HG02610 (cell line): ENCODE data around the gene HFE.
"Not testable (repeated sequence)": the region's sequence is repeated elsewhere in the genome, so short reads cannot be mapped to it uniquely, and the experiment has no call there.

Source experiments
- ATAC-seq: cut with Tn5 transposase; IDR thresholded peaks from one replicate; pipeline ENCODE4 v1.9.1; 2021; ENCODE audit warnings: mild to moderate bottlenecking, moderate library complexity; ENCODE audit not compliant: unreplicated experiment

Gene HFE, protein sequence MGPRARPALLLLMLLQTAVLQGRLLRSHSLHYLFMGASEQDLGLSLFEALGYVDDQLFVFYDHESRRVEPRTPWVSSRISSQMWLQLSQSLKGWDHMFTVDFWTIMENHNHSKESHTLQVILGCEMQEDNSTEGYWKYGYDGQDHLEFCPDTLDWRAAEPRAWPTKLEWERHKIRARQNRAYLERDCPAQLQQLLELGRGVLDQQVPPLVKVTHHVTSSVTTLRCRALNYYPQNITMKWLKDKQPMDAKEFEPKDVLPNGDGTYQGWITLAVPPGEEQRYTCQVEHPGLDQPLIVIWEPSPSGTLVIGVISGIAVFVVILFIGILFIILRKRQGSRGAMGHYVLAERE

DNA sequence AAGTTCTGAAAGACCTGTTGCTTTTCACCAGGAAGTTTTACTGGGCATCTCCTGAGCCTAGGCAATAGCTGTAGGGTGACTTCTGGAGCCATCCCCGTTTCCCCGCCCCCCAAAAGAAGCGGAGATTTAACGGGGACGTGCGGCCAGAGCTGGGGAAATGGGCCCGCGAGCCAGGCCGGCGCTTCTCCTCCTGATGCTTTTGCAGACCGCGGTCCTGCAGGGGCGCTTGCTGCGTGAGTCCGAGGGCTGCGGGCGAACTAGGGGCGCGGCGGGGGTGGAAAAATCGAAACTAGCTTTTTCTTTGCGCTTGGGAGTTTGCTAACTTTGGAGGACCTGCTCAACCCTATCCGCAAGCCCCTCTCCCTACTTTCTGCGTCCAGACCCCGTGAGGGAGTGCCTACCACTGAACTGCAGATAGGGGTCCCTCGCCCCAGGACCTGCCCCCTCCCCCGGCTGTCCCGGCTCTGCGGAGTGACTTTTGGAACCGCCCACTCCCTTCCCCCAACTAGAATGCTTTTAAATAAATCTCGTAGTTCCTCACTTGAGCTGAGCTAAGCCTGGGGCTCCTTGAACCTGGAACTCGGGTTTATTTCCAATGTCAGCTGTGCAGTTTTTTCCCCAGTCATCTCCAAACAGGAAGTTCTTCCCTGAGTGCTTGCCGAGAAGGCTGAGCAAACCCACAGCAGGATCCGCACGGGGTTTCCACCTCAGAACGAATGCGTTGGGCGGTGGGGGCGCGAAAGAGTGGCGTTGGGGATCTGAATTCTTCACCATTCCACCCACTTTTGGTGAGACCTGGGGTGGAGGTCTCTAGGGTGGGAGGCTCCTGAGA is at the start of gene HFE:
Gene HFE (plus strand): TSS at position 146 of the 832 bp plus-strand sequence. CDS start 12 bp downstream, at position 158.
- no peak for ATAC-seq

DNA sequence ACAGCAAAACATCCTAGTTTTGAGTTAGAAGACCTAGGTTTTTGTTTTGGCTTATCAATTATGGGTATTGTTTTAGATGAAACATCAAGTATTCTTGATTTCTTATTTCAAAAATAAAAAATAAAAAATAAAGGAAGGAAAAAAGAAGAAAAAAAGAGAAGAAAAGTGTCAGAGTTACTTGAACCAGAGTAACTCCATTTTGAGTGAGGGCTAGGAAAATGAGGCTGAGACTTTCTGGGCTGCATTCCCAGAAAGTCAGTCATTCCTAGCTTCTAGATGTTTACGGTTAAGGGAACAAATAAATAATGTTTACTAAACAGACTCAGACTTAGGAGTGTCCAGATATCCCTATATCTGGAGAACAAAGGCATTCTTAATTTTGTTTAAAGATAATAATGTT is 45.3 kb upstream of the HFE start:
- ATAC-seq, result no peak

DNA sequence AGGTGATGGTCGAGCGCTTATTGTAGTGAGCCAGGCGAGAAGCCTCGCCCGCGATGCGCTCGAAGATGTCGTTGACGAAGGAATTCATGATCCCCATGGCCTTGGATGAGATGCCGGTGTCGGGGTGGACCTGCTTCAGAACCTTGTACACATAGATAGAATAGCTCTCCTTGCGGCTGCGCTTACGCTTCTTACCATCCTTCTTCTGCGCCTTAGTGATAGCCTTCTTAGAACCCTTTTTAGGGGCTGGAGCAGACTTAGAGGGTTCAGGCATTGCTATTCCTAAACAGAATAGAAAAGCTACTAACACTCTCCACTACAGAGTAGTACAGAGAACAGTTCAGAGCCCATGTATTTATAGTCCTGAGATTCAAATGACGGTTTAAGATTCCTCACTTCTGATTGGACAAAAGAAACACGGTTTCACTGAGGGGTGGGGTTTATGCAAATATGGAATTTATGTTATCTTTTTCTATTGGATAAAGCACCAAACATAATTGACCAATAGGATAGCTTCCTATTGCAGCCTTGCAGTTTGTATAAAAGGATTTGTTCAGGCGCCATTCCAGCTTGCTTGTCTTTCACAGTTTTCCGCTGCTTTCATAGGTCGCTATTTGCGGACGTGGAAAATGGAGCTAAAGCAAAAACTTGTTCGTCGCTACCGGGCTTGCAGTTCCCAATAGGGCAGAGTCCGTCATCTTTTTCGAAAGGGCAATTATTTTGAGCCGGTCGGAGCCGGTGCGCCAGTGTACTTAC is 43.7 kb upstream of the HFE start:
- ATAC-seq, result peak; percentile 82

DNA sequence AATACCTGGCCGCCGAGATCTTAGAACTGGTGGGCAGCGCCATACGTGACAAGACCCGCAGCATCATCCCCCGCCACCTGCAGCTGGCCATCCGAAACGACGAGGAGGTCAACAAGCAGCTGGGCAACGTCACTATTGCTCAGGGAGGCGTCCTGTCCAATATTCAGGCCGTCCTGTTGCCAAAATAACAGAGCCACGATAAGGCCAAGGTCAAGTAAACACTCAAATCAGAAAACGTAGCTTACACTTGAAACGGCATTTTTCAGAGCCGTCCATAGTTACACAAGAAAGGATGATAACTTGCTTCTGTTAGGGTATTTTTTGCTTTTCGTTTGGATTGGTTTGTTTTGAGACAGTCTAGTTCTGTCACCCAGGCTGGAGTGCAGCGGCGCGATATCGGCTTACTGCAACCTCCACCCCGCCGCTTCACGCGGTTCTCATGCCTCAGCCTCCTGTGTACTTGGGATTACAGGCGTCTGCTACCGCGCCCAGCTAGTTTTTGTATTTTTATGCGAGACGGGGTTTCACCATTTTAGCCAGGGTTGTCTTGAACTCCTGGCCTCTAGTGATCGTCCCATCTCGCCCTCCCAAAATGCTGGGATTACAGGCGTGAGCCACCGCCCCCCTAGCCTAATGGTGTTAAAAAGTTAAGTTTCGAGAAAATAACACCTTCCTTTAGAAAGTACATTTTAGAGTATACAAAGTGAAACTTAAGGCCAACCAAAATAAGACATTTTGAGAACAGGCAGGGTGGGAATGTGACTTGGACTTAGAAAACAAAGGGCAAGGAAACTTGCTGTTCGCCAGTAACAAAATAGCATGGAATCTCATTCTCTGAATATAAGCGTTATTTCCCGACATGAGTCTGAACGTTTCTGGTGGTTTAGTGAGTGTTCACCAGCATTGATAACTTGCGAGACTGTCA is 42.8 kb upstream of the HFE start:
- peak; percentile 32 for ATAC-seq

DNA sequence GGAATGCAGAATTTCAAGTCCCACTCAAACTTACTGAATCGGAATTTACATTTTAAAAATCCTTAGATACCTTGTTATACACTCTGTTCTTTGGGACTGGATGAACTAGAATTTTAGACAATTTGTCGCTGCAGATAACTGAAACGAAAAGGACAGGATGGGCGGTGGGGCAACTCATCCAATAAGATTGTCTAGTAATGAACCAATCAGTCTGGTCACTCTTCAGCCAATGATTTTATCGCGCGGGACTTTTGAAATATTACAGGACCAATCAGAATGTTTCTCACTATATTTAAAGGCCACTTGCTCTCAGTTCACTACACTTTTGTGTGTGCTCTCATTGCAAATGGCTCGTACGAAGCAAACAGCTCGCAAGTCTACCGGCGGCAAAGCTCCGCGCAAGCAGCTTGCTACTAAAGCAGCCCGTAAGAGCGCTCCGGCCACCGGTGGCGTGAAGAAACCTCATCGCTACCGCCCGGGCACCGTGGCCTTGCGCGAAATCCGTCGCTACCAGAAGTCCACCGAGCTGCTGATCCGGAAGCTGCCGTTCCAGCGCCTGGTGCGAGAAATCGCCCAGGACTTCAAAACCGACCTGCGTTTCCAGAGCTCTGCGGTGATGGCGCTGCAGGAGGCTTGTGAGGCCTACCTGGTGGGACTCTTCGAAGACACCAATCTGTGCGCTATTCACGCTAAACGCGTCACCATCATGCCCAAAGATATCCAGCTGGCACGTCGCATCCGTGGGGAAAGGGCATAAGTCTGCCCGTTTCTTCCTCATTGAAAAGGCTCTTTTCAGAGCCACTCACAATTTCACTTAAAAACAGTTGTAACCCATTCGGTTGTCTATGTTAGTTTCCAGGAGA is 41.9 kb upstream of the HFE start:
- ATAC-seq, result peak; percentile 47

DNA sequence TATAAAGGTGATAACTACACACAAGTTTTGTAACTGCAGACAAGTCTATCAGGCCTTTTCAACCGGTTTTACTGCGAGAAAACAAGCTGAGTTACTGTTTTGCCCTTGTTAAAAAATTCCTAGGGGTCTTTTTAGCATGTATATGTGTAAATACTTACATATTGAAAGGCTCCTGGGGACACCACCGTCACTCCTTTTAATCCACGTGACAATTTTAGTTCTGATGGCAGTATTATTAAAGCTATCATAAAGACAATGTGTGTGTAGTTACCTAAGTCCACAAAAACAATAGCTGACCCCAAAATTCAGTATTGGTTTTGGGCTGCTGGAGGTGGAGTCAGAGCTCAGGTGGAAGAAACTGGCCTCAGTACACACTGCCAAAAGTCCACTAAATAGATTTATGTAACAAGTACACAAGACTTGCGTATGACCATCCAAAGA is 41.3 kb upstream of the HFE start:
- no peak for ATAC-seq

DNA sequence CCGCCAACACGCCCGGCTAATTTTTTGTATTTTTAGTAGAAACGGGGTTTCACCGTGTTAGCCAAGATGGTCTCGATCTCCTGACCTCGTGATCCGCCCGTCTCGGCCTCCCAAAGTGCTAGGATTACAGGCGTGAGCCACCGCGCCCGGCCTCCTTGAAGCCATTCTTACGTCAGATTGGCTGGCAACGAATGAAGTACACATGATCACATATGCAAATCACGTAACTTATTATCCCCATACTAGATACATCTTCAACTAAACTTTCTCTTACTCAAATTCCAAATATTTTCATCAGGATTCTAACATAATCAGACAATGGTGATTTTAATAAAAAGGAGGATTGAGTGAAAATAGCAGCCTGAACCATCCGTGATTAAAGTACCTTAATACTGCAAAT is 39.9 kb upstream of the HFE start:
- not testable (repeated sequence) for ATAC-seq

DNA sequence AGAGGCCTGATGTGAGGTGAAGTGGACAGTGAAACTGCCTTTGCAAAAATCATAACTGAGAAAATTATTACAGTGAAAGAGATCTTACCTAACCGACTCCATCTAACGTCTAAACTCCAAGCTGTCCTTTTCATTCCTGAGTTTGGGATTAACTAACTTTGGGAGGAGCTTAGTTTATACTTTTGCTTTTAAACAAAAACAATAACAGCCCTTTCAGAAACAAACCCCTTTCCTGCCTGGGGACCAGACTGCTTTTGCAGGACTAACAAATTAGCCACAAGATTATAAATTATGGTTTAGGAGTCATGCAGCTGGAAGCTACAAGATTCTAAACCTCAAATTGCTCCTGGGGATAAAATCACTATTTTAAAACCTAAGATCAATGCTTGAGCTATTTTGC is 38.6 kb upstream of the HFE start:
- no peak for ATAC-seq

DNA sequence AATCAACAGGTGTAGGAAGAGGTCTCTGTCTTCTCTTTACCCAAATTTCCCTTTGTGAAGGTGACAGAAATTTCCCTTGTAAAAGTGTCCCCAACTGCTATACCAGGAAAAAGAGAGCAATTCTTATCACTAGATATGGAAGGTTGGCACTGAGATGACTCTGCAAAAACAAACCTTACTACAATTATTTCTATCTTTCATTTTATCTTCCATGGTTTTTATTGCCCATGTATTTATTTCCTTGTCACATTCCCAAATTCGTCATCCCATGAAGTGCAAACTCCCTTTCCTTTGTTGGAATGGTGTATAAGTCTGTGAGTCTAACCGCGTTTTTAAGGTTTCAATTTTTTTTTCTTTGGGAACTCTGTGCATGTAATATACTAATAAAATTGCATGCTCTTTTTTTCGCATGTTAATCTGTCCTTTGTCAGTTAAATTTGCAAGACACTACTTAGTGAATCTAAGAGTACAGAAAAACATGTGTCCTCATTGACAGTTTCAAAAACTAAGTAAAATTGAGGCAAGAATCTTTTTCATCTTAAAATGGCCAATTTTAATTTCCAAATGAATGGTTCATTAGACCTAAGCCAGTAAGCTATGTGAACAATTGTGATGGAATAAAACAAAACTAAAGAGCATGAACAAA is 35.4 kb upstream of the HFE start:
- no peak for ATAC-seq

DNA sequence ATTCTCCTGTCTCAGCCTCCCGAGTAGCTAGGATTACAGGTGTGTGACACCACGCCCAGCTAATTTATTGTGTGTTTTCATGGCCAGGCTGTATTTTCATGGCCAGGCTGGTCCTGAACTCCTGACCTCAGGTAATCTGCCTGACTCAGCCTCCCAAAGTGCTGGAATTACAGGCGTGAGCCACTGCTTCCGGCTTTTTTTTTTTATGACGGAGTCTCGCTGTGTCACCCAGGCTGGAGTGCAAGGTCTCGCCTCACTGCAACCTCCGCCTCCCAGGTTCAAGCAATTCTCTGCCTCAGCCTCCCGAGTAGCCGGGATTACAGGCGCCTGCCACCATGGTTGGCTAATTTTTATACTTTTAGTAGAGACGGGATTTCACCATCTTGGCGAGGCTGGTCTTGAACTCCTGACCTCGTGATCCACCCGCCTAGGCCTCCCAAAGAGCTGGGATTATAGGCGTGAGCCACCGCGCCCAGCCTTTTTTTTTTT is 34.4 kb upstream of the HFE start:
- ATAC-seq, result not testable (repeated sequence)

DNA sequence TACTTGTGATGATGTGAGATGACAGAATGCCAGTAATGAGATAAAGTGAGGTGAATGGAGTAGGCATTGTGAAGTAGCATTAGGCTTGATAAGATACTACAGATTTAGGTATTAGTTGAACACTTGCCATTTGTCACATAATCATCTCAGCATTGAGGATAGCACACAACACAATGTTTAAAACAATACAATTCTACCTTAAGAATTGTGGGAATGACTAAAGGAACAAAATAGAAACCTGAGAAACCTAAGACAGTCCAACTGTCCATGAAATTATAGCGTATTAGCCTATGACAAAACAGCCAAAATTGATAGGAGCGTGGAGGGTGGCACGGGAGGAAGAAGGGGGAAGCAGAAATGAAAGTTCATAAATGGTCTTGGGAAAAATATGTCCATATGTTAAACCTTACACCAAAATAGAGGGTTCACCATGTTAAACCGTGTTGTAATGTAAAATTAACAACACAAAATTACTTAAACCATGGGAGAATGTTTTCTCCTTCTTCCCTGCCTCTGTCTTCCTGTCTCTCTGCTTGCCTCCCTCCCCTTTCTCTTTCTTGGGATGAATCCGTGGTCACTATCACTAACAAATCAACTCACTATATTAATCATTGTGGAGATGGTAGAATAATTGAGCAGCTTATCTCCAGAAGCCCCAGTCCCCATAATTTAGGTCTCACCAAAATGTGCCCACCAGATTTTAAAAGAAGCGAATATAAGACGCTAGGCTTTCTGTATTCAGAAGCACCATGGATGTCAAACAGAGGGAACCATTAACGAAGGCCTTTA is 33.0 kb upstream of the HFE start:
- ATAC-seq, result no peak

DNA sequence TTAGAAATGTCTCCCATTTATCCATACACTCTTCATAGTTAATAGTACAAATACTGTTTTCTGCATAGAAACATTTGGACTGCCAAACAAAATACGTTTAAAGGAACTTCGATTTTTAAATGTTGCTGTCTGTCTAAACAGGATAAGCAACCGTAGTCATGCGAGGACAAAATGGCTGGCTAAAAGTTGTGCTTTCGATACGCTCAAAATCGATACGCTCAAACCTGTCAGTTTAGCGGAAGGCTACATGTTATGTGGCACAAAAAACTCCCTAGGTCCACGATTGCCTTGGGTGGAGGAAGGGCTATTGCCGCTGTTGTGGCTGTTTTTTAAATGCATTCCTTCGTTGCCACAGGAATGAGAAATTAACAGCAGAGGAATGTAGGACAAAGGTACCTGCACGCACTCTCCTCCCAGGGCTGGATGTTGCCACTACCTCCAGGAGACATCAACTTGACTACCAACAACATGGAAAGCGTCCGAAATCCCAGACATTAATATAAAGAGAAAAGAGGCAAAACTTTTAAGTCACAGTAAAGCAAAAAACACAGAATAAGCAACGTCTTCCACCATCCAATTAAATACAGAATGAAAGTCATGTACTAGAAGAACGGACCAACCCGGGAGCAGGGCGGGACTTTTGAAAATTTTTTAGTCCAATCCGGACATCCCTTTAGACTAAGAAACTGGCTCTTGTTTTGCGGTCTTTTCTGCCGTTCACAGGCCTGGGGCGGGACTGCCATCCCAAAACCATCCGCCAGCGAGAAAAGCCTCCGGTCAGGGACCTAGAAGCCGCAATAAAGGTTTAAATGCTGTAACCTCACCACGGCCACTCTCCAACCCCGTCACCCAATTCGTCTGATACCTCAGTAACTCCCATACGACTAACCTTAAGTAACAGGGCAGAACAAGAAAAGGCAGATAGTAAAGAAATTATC is 32.2 kb upstream of the HFE start:
- ATAC-seq, result peak; percentile 61

DNA sequence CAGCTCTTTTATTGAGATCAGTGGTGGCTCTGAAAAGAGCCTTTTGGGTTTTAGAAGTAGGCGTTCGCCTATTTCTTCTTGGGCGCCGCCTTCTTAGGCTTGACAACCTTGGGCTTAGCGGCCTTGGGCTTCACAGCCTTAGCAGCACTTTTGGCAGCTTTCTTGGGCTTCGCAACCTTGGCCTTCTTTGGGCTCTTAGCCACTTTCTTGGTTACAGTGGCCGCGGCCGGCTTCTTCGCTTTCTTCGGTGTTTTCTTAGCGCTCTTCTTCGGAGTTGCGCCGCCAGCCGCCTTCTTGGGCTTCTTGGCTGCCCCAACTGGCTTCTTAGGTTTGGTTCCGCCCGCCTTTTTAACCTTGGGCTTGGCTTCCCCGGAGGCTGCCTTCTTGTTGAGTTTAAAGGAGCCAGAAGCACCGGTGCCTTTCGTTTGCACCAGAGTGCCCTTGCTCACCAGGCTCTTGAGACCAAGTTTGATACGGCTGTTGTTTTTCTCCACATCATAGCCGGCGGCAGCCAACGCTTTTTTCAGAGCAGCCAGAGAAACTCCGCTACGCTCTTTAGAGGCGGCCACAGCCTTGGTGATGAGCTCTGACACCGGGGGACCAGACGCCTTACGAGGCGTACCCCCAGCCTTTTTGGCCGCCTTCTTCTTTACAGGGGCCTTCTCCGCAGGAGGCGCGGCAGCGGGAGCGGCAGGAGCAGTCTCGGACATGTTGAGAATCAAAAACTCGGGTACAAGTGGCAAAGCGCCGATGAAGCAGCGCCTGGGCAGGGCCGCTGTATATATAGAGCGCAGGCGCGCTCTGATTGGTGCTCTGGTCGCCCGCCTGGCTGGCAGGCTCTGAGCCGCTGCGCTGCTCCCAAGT is 31.3 kb upstream of the HFE start:
- ATAC-seq, result peak; percentile 77

DNA sequence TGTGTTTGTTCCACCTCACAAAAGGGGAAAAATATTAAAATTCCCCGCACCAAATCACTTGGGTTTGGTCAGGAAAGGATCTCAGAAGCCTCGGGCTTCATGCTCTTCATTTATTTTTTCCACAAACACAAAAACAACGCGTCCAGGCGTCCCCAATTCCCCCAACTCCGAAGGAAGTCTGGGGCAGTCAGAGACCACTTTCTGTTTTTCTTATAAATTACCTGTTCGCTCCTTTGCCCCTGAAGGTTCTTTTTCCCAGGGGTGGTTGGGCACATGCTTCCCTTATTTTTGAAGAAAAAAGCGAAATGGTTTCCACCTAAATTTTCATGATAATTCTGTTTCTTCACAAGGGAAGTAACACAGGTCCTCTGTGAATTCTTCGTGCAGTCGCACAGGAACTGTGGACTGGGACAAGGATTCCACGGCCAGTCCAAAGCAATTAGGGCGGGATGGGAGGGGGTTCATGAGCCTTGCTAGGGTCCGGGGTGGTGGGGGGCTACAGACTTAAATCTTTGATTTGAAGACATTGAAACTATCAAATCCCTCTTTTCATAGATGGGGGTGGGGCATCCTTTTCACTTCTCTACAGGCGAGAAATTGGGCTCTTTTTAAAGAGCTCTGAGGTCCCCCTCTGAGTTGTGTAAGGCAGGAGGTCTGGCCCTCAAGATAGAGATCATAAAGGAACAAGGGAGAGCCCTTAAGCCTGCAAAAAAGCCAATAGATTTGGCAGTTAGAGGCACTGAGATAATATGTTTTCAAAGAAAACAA is 30.5 kb upstream of the HFE start:
- peak; percentile 3 for ATAC-seq

DNA sequence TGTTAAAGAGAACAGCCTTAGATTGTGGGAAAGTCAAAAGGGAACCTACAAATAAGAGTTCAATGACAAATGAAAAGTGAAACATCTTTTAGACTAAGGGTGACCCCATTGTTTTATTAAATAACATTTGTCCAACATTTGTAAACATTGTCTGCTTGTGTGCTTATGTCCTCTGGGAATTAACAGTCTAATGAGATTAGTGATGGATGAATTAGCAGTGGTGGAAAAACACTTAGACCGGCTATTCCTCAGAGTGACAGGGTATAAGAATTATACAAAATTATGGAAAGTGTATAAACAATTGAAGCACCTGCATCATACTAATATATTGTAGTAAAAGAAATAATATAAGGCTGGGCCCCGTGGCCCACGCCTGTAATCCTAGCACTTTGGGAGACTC is 29.3 kb upstream of the HFE start:
- ATAC-seq, result no peak
